ENCODE data around the gene KCNQ1. TPM values are rescaled to one million over a fixed set of nuclear protein-coding genes. Genes with fewer than 3 reads are reported as not detected.

The KCNQ1 gene, protein sequence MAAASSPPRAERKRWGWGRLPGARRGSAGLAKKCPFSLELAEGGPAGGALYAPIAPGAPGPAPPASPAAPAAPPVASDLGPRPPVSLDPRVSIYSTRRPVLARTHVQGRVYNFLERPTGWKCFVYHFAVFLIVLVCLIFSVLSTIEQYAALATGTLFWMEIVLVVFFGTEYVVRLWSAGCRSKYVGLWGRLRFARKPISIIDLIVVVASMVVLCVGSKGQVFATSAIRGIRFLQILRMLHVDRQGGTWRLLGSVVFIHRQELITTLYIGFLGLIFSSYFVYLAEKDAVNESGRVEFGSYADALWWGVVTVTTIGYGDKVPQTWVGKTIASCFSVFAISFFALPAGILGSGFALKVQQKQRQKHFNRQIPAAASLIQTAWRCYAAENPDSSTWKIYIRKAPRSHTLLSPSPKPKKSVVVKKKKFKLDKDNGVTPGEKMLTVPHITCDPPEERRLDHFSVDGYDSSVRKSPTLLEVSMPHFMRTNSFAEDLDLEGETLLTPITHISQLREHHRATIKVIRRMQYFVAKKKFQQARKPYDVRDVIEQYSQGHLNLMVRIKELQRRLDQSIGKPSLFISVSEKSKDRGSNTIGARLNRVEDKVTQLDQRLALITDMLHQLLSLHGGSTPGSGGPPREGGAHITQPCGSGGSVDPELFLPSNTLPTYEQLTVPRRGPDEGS
- 10 to 100 TPM; 26.9 to 28.7 TPM for total RNA-seq

DNA sequence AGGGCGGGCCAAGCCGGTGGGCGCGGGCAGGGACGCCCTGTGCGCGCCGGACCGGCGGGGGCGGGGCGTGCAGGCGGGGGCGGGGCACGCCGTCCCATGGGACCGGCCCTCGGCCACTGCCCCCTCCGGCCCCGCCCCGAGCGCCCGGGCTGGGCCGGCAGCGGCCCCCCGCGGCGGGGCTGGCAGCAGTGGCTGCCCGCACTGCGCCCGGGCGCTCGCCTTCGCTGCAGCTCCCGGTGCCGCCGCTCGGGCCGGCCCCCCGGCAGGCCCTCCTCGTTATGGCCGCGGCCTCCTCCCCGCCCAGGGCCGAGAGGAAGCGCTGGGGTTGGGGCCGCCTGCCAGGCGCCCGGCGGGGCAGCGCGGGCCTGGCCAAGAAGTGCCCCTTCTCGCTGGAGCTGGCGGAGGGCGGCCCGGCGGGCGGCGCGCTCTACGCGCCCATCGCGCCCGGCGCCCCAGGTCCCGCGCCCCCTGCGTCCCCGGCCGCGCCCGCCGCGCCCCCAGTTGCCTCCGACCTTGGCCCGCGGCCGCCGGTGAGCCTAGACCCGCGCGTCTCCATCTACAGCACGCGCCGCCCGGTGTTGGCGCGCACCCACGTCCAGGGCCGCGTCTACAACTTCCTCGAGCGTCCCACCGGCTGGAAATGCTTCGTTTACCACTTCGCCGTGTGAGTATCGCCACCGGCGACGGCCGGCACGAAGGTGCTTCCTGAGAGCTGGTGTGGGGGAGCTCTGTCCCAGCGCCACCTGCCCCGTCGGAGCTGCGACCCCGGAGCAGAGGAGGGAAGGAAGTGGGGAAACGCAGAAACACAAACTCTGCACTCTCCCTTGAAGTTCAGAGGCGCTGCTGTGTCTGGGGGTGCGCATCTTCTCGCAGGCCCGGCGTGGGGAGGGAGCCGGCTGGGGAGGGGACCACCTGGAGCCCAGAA is at the start of gene KCNQ1:
KCNQ1 (plus strand) TSS at position 188 of the 925 bp plus-strand sequence; CDS start at position 279, 91 bp downstream.

DNA sequence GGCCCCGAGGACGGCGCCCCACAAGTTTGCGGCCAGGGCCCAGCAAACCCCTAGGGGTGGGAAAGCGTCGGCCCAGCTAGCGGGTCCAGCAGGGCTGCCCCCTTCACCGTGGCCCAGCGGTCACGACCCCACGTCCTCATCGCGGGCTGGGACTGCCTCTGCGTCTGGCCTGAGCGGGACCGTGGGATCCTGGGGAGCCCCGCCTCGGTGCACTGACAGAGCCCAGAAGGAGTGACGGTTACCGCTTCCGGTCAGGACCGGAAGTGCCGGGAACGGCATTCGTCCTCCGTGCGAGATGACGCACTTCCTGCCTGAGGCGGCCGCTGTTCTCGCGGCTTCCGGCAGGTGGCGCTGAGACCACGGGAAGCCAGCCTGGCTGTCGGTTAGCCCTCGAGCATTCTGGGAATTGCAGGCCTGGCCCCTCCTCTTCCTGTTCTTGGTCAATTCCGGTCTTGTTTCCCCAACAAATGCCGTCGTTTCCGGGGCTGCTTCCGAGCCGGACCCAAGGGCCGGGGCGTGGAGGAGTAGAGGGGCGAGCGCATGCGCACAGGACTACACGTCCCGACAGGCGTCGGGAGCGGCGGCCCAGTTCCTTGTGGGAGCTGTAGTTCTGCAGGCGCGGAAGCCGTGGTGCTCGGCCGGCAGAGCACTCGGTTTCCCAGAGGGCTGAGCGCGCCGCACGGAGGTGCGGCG is 44.6 kb upstream of the KCNQ1 start, which contains the start of gene TSSC4:
TSSC4 (plus strand) TSS at position 682 of the 693 bp plus-strand sequence. CDS start 1,884 bp downstream, outside the sequence.

DNA sequence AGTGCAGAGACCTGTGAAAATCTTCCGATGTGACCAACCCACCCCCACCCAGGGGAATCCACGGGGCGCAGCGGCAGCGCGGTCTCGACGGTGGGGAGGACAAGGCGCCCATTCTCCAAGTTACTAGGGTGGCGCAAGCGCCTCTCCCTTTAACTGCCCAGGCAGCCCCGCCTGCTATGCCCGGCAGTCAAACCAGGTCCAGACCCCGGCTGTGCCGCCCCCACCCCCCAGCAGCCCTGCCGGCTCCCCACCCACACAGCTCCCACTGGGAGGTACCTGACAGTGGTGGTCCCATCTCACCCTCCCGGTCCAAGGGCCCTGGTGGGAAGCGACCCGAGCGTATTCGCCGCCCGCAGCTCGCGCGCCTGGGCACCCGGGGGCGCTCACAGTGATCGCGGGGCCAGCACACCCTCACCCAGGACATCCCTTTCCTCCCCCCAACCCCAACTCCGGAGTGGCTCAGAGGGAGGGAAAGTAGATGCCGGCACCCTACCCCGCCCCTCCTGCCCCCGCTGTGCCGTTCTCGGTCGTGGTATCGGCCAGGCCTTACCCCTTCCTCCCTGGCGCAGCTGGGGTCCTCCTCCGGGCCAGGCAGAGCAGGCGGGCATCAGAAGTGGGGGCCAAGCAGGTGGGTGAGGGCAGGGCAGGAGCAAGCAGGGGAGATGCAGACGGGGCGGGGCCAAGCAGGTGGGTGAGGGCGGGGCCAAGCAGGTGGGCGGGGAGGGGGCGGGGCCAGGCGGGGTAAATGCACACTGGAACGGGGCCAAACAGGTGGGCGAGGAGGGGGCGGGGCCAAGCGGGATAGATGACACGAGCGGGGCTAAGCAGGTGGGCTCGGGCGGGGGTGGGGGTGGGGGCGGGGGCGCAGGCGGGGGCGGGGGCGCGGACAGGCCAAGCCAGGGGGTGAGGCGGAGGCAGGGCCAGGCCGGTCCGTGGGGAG is 657 bp upstream of the KCNQ1 start, which contains the start of gene TRPM5:
TRPM5 (minus strand) TSS at position 634 of the 940 bp plus-strand sequence. CDS start 21,478 bp downstream, outside the sequence.

DNA sequence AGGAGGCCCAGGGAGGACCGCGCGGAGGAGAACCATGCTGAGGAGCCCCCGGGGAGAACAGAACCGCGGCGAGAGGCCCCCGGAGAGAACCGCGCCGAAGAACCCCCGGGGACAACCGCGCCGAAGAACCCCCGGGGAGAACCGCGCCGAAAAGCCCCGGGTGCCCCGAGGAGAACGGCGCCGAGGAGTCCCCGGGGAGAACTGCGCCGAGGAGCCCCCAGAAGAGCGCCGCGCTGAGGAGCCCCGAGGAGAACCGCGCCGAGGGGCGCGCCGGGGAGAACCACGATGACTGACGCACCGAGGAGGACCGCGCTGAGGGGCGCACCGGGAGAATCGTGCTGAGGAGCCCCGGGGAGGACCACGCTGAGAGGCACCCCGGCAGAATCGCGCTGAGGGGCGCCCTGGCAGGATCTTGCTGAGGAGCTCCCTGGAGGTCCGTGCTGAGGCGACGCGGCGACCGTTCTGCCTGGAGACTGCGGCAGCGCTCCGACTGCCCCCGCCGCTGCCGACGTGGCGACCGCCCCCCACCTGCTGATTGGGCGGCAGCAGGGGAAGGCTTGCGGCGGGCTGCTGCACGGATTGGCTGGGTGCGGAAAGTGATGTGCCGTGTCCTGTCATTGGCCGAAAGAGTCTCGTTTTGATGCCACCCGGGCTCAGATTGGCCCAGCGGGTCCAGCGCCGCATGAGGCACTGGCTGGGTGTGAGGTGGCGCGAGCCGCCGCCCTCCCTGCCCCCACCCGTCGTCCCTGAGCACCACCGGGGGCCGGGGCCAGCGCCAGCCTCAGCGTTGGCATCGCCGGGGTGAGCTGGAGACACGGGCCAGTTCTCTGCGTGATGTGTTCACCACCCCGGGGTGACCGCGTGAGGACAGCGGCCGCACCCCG is 255.0 kb downstream of the KCNQ1 start, which contains the start of gene KCNQ1OT1:
KCNQ1OT1 (minus strand) TSS at position 464 of the 884 bp plus-strand sequence.

DNA sequence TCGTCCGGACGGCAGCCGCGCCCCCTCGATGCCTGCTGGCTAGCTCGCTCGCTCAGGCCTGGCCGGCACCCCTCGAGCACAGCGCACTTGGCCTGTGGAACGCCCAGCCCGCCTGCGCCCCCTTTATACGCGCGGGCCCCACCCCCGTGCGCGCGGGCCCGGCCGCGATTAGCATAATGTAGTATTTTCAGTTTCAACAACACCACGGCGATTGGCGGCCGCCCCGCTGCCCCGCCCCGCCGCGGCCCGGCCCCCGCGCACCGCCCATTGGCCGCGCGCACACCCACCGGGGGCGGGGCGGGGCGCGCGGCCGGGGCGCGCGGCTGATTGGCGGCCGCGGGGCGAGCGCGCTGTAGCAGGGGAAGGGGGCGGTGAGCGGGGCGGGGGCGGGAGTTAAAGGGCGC is 440.9 kb downstream of the KCNQ1 start, which contains the start of gene CDKN1C:
CDKN1C (minus strand) TSS at position 98 of the 404 bp plus-strand sequence. CDS start 319 bp downstream, outside the sequence.

Other genes with a start within 250 kb of the KCNQ1 start
- gene ASCL2, start 174.4 kb upstream of the KCNQ1 start, total RNA-seq: under 1 TPM; 0.45 to 0.48 TPM
- 10 to 100 TPM; 68.0 to 71.7 TPM for gene C11orf21, start 143.1 kb upstream of the KCNQ1 start, total RNA-seq
- 10 to 100 TPM; 54.7 to 59.5 TPM for gene TSPAN32, start 143.0 kb upstream of the KCNQ1 start, total RNA-seq
- 100 to 1,000 TPM; 115 to 121 TPM for gene CD81, start 67.7 kb upstream of the KCNQ1 start, total RNA-seq
- gene TSSC4, start 44.3 kb upstream of the KCNQ1 start, total RNA-seq: 10 to 100 TPM; 36.7 to 38.5 TPM
- under 1 TPM in 1 of 2 experiments, not detected in 1; 0.05 TPM for gene TRPM5, start 494 bp upstream of the KCNQ1 start, total RNA-seq

All from activated naive CD4-positive, alpha-beta T cell treated with anti-CD3 and anti-CD28 coated beads, Interleukin-2, amount 10 ng/mL, durations not matched to agents 5 hours and 36 hours (primary cell).